Kidney capillary endothelial cell (primary cell): ENCODE measurements around the gene SAP30L.

Experiments
- DNase-seq: peaks from one replicate; pipeline ENCODE4 v3.0.0-alpha.2; 2018; ENCODE audit warnings: low spot score

The SAP30L gene, protein sequence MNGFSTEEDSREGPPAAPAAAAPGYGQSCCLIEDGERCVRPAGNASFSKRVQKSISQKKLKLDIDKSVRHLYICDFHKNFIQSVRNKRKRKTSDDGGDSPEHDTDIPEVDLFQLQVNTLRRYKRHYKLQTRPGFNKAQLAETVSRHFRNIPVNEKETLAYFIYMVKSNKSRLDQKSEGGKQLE

DNA sequence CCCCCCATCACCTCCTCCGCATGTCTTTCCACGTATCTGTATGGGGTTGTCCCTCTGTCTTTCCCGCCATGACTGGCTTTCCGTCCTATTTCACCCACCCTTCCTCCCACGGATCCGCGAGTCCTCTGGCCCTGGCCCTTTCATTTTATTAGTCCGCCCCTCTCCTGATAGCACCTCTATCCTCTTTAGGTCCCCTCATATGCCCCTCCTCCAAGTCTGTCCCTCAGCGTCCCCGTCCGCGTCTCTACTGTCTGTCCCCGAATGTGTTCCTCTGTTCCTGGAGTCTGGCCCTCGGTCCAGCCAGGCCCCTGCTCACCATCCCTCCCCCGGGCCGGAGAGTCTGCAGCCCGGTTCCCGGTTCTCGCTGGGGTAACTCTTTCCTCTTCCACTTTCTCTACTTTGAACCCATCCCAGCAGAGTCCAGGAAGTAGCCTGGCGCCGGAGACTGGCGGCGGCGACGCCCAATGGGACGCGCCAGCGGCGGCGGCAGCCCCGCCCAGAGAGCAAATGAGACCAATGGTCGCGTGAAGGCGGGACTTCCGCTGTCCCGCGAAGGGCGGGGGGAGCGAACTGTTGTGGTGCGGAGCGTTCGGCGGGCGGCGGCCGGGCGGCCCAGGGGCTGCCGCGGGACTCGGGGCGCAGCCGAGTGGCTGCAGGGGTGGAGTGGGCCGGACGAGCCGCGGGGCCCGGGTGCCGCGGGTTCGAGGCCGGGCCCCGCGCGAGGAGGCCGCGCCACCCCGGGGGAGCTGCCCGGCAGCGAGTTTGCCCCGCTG, at the start of gene SAP30L:
Gene SAP30L (plus strand): TSS at position 576 of the 773 bp plus-strand sequence. CDS start 608 bp downstream, outside the sequence.
- peak; percentile 89 for DNase-seq

DNA sequence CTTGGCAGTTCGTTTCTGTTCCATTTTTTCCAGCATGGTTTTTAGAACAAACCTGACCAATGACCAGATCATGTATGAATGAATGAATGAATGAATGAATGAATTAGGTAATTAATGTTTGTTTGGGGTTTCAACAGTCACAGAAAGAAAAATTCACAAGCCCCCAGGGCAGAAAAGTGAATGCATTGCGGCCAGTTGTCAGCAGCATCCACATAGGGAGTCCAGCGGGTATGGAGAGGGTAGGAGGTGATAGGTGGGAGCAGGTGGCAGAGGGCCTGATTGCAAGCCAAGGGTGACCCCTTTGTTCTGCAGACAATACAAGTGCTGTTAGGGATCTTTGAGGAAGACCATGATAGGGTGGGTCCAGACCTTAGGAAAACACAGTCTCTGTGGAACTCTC, 49.7 kb upstream of the SAP30L start:
- DNase-seq: no peak

DNA sequence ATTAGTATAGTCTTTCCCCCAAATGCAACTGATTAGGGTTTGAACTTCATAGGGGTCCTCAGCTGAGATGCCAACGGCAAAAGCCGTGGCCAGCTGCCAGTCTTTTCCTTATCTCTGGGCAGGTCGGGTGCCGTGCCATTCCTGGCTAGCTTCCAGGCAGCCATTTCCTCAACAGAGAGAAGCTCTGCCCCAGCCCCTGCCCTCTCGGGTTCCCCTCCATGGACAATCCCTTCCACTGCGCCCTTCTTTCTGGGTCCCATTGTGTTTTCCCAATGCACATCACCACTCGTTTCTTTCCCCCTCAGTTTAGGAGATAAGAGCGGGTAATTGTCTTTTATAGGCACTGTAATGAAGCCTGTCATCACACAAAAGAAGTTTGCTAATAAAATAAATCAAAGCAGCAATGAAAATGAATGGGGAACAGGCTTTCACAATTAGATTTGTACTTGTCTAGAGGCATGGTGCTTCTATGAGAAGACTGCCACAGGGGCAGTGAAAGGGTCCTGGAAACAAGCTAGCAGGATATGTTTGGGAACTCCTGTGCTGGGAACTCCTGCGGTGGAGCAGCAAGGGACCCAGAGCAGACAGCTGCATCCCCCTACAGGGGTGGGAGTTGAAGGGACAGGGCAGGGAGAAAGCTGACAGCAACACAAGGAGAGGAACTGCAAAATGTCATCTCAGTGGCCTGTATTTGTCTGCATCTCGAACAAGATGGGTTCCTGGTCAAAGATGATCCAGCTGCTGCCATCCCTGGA, 48.0 kb upstream of the SAP30L start:
- DNase-seq: no peak

DNA sequence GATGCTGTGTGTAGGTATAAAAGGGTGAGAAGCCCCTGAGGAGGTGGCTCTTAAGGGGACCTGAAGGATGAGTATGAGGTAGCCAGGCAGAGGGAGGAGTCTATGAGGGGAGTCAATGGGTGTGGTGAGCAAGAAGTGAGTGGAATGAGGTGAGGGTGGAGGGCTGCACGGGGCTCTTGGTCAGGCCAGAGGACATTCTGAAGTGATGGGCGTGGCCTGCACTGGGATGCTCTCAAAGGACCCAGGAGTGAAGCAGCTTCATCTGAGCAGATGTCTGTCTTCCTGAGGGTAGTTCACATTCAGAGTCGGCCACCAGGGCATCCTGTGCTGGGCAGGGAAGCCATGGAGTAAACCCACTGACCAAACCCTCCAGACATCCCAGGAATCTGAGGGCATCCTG, 45.1 kb upstream of the SAP30L start:
- DNase-seq: no peak

DNA sequence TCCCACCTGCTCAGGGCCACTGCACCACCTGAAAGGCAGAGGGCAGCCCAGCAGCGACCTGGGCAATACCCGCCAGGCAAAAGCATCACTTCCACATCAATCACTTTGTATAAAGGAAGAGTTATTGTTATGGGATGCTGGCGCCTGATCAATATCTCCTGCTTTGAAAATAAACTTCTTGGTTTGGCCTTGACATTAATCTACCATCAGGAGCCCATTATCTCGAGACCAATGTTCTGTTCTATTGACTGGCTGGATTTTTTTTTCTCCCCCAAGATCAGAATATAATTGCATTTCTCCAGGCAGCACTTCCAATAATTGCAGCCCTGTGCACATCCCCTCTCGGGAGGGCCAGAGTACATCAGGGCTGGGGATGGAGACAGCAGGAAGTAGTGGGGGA, 44.4 kb upstream of the SAP30L start:
- no peak for DNase-seq

DNA sequence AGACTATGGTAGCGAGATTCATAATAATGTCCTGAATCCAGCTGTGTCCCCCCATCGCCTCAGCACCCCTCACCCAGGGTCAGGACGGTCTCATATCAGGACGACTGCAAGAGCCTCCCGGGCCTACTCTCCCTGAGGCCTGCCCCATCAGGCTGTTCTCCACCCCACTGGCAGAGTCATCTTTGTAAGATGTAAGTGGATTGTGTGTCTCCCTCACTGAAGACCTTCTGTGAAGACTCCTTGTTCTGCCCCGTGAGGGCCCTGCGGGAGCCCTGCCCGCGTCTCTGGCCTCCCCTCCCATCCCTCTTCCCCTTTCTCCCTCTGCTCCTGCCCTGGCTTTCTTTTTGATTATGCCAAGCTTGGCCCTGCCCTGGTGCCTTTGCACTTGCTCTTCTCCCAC, 43.9 kb upstream of the SAP30L start:
- DNase-seq: no peak

DNA sequence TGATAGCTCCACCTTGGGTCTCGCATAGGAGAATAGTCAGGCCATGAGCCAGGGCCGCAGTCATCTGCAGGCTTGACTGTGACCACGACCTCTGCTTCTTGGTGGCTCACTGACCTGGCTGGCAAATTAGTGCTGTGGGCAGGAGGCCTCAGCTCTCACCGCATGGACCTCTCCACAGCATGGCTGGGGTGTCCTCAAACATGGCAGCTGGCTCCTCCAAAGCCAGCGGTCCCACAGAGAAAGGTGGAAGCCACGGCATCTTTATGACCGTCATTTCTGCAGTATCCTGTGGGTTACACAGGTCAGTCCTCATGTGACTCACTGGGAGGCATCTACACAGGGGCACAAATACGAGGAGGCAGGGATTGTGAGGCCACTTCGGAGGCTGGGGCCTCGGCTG, 43.2 kb upstream of the SAP30L start:
- no peak for DNase-seq

DNA sequence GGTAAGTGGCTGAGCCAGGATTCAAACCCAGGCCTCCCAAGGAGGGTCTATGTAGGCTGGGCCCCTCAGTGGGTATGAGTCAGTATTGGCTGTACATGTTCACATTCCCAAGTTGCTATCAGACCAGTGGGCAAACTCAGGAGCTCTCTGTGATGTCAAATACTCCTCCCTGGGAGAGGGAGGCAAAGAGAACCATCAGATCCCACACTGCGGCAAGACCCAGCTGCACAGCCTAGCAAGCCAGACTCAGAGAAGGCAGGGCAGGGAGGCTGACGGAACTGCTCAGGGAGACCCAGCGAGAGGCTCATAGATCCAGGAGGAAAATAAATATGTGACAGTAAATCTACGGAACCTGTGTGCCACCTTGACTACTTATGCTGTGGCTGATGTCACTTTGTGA, 42.6 kb upstream of the SAP30L start:
- DNase-seq: no peak

DNA sequence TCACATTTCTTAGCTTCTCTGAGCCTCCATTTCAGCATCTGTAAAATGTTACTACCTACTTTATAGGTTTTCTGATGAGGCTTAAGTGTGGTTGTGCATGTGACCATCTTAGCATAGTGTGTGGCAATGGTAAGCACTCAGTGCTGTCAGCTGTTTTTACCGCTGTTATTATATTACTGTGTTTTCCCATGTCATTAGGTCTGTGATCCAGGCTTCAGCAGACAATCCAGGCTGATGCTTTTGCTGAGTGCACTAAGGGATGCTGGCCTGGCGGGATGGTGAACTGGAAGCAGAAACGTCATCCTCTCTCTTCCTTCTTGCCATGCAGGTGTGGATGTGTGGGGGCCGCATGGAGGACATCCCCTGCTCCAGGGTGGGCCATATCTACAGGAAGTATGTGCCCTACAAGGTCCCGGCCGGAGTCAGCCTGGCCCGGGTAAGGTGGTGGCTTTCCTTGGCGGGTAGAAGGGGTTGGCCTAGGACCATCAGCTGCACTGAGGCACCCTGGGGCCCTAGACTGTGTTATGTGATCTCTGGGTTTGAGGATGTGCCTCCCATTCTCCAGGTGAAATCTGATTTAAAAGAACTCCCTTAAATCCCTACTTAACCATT, 41.9 kb upstream of the SAP30L start:
- DNase-seq: no peak

DNA sequence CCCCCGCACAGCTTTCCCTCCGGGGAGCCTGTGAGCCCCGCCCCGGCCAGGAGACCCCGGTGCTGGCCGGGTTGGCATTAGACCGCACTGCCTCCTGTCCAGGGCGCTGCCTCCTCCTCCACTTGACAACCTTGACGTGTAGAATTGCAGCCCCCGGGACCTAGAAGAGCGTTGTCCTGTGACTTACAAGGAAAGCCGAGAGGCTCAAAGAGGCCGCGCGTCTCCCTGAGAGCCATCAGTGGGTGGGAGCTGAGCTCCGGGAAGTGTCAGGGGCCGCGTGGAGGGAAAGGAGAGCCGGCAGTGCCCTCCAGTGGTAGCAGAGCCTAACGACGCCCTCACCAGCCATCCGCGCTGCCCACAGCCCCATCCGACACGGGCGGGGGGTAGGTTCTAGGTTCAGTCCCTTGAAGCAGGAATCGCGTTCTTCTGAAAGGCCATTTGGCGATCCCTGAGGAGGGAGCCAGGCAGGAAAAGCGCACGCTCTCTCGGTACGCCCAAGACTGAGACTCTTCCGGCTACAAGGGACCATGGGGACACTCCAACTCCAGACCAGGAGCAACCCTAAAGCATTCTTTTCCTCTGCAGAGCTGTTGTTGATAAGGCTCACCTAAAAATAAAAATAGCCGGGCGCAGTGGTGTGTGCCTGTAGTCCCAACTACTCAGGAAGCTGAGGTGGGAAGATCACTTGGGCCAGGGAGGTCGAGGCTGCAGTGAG, 40.6 kb upstream of the SAP30L start:
- DNase-seq: peak; percentile 83

DNA sequence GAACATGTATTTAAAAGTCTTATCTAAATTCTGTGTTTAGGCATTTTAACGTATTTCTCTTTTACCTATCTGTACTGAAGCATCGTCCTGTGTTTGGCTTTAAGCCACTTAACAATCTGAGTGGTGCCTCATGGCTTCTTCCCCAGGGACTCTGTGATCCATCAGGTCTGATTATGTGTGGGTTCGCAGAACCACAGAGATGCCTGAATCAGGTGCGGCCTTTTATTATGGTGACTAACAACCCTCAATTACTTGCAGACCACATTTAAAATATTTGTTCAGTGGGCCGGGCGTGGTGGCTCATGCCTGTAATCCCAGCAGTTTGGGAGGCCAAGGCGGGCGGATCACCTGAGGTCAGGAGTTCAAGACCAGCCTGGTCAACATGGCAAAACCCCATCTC, 39.6 kb upstream of the SAP30L start:
- no peak for DNase-seq

DNA sequence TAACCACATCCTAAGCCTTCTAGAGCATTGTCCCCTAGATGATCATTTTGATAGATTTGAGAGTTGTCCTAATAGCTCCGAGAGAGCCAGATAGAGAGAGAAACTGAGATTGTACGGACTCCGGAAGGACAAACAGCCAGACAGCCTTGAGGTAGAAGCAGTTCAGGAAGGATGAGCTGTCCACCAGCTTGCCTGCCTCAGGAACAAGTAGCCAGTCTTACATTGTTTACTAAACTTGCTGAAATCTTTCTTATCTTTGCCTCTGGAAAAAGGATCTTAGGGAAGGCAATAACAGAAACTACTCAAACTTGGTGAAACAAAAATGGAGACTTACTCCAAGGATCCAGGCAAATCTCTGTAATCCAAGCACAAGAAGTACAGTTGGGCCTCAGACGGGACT, 39.0 kb upstream of the SAP30L start:
- DNase-seq: no peak

DNA sequence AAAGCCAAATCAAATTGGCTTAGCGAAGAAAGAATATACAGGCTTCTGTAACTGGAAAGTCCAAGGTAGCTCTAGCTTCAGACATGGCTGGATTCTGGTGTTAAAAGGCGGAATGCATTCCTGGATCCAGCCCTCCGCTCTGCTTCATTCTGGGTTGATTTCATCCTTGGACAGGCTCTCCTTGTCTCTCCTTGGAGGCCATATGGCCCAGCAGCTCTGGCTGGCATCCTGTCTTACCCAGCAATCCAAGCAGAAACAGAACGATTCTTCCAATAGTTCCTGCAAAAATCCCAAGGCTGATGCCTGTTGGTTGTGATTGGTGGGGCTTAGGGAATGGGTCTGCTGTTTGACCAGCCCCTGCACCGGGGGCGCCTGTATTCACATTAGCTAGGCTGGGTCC, 37.0 kb upstream of the SAP30L start:
- no peak for DNase-seq

DNA sequence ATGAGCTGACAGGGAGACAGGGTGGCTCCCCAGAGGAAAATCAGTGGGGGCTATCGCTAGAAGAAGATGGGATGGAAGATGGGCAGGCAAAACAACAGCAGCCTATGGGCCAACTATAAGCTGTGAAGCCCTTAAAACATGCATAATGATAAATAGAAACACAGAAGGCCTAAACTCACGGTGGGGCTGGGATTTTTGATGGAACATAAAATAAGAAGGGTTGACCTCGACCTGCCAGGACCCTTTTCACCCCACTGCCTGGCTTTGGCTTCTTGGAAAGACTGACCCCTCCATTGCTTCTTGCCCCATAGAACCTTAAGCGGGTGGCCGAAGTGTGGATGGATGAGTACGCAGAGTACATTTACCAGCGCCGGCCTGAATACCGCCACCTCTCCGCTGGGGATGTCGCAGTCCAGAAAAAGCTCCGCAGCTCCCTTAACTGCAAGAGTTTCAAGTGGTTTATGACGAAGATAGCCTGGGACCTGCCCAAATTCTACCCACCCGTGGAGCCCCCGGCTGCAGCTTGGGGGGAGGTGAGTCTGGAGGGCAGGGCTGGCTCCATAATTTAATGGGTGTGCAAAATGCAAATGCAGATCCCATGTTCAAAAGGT, 36.5 kb upstream of the SAP30L start:
- DNase-seq: no peak

DNA sequence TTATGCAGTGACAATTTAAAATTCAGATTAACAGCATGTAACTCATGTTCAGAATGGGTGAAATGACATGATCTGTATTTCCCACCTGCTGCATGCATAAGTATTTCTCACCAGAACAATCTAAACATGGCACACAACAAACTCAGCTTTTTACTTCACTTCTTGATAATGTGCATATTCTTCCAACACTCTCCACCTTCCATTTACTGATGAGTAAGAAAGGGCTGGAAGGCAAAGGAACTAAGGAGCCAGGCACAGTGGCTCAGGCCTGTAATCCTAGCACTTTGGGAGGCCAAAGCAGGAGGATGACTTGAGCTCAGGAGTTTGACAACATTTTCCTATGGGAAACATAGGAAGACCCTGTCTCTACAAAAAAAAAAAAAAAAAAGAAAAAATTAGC, 35.8 kb upstream of the SAP30L start:
- no peak for DNase-seq

DNA sequence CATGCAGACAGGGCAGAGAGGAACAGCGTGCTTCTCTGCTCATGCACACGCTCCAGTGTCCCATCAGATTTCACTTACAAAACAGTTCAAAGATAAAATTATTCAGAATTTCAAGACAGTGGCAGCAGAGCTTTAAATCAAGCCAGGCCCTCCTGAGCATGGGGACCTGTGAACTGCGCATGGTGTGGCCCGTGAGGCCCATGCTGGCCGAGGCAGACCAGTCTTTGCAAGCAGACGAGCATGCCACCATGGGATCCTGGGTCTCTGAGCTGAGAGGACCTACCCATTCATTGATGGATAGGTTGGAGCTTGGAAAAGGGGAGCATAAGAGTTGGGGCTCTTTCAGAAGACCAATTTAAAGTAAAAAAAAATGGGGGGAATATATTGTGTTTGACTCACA, 35.0 kb upstream of the SAP30L start:
- no peak for DNase-seq

DNA sequence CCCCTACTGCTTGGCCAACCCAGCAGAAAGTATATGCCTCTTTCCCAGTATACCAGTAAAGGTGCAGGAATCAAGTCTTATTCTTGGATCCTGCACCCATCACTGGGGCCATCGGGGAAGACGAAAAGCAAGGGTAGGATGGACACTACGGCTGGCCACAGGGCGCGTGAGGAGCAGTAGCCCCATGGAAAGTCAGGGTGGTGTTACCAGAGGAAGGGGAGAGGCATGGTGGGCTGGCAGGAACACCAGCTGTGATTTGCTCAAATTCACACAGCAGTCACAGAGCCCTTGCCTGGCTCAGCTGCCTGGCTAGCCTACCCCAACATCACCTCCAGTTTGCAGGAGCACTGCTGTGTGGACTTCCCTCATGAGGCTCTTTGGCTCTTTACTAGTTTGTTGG, 34.5 kb upstream of the SAP30L start:
- no peak for DNase-seq

DNA sequence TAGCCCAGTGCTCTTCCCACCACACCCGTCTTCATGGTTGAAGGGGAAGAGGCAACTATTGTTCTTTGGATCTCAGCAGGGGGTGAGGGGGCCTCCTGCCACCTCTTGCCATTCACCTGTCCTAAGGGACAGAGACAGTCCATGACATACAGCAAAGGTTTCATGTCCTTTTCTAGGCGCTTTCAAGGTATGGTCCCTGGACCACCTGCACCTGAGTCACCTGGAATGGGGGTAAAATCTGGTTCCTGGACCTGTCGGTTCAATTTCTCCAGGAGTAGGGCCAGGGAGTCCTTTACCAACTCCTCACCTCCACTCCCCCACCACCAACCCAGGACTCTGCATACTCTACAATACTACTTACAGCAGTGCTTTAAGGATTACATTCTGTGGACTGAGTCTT, 33.5 kb upstream of the SAP30L start:
- no peak for DNase-seq

DNA sequence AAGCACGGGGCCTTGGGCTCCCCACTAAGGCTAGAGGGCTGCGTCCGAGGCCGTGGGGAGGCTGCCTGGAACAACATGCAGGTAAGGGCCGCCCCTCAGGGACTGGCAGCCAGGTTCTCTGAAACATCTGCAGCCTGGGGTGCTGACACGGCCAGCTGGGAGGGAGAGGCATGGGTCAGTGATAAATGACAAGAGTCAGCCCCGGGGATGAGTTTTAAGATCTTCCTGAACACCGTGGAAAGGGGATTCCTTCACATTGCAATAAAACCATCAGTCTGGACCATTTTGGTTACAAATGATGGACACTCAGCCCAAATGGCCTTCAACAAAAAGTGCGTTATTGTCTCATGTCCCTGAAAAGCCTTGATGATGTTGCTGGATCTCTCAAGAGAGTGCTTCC, 32.9 kb upstream of the SAP30L start:
- no peak for DNase-seq

DNA sequence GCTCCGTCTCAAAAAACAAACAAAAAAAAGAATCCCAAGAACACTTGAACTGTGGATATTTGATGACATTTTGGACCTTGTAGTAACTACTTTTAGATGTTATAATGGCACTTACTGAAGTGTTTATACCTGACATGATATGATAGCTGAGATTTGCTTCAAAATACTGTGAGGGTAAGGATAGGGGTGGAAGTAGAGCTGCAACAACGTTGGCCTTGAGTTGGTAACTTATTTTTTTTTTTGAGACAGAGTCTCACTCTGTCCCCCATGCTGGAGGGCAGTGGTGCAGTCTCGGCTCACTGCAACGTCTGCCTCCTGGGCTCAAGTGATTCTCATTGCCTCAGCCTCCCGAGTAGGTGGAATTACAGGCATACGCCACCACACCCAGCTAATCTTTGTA, 30.7 kb upstream of the SAP30L start:
- no peak for DNase-seq

DNA sequence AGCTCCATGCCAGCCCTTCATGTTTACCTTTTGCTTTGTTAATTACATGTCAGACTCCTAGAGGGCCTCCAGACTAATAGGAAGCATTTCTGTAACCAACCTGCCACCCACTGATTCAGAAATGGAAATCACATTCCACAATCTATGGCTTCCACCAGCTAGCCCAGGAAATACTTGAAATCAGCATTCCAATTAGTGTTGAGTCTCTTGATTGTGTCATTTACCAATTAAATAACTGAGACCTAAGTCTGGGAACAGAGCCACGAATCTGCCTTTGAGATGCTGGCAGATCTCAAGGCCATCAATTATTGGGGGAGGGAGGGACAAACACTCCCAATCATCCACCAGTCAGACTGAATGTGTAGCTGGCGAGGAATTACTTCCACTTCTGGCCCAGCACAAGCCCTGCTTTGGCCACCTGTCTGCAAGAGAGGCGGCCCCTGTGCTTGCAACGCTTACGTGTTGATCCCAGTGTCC, 27.4 kb upstream of the SAP30L start:
- DNase-seq: no peak

DNA sequence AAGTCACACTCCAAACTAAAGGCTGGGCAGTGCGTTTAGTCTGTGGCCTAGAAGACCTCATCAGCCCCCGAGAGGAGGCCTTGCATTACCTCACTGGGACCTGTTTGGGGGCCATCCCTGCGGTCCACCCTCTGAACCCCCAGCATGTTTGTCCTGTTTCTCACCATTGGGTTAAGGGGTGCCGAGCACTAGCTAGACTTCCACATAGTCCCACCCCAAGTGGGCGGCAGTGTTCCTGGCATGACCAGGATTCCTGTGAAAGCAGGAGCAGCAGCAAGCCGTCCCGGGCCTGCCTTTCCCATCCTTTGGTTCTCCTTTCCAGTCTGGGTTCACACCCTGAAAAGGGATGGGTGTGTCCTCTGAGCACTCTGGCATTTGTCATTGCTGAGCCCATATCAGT, 26.6 kb upstream of the SAP30L start:
- no peak for DNase-seq
